NCI-H524 treated with DMSO at 0.1 percent for 48 hours (cell line): ENCODE results near the gene PRTN3.
A peak's percentile ranks its signal among the peaks of the same experiment; 100 is the strongest.
"Not testable (repeated sequence)": the region's sequence is repeated elsewhere in the genome, so short reads cannot be mapped to it uniquely, and the experiment has no call there.

ENCODE experiments used
- DNase-seq: peaks from one replicate; lab custom pipeline; 2025; lab: John Stamatoyannopoulos, UW

PRTN3 gene

DNA sequence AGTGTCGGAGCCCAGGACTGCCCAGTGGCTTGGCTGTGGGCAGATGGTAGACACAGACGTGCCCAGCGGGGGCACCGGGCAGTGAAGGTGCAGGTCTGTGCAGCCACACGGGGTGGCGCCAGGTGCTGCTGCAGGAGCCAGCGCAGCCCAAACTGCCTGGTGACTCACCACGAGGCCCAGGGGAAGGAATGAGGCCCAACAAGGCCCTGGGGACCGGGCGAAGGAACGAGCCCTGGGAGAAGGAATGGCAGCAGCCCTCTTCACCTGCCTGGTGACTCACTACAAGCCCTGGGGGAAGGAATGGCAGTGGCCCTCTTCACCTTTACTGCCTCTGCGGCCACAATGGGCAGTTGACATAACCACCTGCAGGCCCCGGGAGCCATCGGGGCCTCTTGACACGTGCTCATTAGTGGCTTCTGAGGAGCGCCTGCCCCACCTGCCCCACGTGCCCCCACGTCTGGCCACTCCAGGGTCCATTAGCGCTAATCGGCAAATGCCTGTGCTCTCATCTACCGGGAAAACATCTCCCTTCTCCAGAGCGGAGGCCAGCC, 42.9 kb downstream of the PRTN3 start:
- no peak for DNase-seq

DNA sequence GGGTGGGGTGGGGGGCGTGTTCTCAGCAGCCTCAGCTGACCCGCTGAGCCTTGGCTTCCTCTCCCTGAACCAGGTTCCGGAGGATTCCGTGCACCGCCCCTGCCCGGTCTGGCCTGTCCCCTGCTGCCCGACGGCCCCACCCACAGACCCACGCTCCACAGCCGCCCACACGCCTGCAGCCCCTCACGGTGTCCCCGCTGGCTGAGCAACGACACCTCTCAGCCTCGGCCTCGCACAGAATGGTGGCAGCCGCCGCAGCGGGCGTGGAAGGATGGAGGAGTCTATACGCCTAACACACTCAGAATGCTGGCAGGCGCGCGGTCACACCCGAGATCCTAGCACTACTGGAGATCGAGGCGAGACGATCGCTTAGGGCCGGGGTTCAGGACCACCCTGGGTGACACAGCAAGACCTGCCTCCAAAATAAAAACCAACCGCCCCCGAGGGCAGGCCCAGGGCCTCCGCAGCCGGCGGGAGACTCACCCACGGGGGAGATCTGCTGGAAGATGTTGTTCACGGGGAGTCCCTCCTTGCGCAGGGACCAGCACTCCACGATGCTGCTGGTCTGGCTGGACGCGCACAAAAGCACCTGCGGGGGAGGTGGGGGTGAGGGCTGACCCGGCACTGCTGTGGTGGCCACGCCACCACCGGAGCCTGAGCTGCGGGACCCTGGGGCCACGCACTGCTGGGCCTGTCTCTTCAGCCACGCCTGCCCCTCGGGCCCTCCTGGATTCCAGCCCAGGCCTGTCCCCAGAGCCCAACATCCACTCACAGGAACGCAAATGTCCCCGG, 43.8 kb downstream of the PRTN3 start:
- DNase-seq, result no peak

DNA sequence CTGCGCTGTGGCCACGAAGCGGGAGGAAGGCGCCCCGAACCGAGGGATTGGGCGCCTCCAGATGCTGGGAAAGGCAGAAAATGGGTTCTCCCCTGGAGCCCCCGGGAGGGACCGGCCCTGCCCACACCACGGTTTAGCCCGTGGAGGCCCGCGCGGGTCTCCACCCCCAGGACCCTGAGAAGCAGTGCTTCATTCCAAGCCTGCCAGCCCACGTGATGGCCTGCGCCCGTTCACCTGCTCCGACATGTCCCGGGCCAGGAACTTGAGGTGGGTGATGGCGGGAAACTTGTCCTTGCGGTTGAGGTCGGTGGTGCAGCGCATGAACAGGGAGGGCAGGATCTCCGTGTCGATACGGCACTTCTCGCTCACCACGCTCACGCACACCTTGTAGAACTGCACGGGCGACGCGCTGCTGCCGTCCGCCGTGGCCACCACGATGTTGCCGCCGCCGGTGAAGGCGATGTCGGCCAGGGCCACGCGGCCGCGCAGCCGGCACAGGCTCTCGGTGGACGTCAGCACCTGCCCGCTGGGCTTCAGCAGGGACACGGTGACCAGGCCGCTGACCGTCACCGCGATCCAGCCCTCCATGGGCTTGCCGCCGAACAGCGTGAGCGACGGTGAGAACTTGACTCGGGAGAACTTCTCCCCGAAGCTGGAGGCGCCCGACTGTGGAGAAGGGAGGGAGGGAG, 44.9 kb downstream of the PRTN3 start:
- DNase-seq, result no peak

DNA sequence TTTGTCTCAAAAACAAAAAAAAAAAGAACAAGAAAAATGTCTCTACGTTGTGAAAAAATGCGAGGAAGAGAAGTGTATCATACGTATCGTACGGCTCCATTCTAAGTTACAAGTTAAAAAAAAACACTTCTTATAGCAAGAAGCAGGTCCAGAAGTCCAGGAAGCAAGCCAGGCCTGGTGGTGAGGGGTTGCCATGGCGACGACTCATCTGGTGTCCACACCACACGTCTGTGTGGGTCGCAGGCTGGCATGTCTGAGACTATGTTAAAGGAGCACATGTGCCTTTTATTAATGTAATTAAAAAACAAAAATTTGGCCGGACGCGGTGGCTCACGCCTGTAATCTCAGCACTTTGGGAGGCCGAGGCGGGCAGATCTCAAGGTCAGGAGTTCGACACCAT, 46.3 kb downstream of the PRTN3 start:
- no peak for DNase-seq

DNA sequence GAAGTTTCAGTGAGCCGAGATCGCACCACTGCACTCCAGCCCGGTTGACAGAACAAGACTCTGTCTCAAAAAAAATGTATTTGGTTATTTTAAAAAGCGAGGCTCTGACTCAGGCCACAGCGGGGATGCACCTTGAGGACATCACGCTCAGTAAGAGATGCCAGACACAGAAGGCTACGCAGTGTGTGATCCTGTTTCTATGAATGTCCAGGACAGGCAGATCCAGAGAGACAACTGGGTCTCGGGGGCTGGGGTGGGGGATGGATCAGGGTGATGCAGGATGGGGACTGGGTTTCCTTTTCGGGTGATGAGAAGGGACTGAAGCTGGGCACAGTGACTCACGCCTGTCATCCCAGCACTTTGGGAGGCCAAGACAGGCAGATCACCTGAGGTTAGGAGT, 46.8 kb downstream of the PRTN3 start:
- DNase-seq, result no peak

DNA sequence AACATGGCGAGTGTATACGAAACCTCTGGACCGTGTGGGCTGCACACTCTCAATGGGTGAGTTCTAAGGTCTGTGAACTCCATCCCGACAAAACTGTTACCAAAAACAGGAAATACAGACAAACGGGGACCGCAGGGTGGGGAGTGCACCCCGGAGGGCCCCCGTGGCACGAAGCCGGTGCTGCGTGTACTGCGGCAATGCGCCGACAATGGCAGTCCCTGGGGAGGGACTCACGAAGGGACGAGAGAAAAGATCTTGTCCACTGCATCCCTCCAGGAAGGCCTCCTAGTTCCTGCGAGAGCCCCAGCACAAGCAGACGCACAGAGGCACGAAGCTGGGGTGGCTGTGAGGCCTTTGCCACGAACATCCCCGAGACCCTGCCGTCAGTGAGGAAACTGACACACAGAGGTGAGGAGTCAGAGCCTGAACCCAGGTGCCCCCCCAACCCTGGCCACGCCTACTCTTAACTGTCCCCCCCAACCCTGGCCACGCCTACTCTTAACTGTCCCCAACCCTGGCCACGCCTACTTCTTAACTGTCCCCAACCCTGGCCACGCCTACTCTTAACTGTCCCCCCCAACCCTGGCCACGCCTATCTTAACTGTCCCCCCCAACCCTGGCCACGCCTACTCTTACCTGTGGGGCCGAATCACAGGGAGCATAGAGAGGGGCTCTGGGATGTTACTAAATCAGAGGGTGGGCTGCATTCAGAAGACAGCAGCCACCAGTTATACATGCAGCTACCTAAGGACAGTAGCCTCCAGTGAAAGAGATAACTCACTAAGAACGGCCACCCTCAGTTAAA, 48.0 kb downstream of the PRTN3 start:
- no peak for DNase-seq

DNA sequence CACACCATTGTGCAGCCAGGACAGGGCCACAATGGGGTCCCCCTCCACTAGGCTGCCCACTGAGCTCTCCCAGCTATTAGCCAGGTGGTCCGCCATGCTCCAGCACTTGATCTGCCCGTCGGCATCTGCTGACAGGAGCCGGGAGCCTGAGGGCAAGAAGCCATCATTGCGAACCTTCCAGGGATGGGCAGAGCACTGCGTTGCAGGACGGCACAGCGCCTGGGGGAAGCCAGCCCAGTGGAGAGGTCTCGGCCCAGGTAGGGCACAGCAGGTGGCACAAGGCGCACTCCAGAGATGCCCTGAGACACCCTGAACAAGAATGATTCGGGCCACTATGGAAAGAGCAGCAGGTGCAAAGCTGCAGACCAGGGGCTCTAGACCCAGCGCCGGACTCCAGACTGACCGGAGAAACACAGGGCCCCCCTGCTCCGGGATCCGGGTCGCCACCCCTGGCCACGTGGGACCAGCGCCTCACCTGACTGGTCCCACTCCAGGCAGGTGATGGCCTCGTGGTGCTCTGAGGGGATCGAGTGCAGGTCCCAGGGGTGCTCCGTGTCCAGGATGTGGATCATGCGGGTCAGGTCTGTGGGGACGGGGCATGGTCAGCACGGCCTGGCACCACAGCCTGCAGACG, 49.0 kb downstream of the PRTN3 start:
- no peak for DNase-seq

DNA sequence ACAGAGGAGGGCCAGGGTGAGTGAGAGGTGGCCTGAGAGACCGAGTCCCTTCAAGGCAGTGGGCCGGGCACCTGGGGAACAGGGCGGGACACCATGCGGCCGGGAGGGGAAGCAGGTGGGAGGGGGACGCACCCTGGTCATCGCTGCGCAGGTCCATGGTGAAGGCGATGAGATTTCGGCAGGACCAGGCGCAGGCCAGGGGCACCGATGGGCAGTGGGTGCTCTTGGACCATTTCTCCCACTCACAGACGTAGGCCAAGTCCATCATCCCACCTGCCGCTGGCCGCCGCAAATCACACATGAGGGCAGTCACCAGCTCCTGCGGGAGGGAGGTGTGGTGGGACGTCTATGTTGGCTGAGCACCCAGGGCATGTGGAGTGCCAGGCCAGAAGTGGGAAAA, 50.0 kb downstream of the PRTN3 start:
- DNase-seq, result no peak

DNA sequence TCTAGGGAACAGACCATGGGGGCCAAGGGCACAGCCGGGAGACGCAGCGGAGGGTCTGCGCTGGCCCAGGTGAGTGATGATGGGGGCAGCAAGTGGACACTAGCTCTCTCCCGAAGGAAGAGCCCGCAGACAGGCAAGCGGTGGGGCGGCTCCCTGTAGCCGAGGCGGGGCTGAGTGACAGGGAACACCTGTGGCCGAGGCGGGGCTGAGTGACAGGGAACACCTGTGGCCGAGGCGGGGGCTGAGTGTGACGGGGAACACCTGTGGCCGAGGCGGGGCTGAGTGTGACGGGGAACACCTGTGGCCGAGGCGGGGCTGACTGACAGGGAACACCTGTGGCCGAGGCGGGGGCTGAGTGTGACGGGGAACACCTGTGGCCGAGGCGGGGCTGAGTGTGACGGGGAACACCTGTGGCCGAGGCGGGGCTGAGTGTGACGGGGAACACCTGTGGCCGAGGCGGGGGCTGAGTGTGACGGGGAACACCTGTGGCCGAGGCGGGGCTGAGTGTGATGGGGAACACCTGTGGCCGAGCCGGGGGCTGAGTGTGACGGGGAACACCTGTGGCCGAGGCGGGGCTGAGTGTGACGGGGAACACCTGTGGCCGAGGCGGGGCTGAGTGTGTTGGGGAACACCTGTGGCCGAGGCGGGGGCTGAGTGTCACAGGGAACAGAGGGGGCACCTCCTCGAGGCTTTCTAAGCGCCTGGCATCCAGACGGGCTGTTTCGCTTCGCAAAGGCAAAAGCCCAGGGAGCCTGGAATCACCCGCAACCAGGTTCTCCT, 50.8 kb downstream of the PRTN3 start:
- not testable (repeated sequence) for DNase-seq

DNA sequence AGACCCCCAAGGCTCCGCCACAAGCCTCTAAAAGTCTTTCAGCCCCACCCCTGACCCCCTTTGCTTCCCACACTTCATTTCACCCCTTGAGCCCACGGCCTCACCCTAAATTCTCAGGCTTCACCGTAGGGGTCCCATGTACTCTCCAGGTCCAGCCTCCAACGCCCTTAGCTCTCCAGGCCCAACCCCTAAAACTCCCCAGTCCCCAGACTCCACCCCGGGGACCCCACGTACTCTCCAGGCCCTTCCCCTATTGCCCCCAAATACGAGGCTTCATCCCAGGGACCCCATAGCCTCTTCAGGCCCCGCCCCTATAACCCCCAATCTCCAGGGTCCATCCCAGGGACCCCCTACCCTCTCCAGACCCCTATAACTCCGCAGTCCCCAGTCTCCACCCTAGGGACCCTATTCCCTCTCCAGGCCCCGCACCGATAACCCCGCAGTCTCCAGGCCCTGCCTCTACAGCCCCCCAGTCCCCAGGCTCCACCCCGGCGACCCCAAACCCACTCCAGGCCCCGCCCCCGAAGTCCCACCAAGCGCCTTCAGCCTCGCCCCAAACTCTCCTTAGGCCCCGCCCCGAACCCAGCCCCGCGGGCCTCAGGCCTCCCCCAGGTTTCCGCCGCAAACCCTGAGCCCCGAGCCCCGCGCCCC, 51.6 kb downstream of the PRTN3 start:
- DNase-seq, result no peak

DNA sequence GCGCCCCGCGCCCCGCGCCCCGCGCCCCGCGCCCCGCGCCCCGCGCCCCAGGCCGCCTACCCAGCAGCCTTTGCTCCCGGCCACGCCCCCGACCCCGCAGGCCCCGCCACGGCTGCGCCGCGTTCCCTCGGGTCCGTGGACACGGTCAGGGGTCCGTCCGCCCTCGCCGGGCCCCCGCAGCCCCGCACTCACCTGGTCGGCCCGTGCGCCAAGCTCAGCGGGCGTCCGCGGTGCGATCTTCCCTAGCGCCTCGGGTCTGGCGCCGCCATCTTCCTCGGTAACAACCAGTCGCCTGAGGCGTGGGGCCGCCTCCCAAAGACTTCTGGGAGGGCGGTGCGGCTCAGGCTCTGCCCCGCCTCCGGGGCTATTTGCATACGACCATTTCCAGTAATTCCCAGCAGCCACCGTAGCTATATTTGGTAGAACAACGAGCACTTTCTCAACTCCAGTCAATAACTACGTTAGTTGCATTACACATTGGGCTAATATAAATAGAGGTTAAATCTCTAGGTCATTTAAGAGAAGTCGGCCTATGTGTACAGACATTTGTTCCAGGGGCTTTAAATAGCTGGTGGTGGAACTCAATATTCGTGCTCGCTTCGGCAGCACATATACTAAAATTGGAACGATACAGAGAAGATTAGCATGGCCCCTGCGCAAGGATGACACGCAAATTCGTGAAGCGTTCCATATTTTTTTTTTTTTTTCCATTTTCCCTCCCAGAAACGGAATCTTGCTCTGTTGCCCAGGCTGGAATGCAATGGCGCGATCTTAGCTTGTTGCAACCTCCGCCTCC, 52.3 kb downstream of the PRTN3 start, which contains the start of the genes MED16 and RNU6-9:
Gene MED16 (minus strand): TSS at position 294 of the 796 bp plus-strand sequence. CDS start 2,056 bp downstream, outside the sequence.
Gene RNU6-9 (plus strand): TSS at position 591 of the 796 bp plus-strand sequence.
- DNase-seq, result peak; percentile 69

DNA sequence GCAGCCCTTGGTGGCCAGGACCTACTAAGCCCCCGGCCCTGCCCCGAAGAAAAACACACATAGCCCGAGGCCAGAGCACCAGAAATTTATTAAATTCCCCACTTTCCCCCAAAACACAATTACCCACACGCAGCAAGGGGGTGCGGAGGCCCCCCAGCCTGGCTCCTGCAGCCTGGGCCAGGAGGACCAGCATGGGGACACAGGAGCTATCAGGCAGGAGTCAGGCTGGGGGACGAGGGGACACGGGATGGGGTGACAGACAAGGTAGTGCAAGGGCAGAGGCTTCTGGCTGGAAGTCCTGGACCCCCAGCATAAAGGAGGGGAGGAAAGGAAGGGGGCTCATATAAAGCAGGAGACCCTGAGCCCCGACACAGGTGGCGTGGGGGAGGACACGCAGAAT, 55.6 kb downstream of the PRTN3 start:
- no peak for DNase-seq

DNA sequence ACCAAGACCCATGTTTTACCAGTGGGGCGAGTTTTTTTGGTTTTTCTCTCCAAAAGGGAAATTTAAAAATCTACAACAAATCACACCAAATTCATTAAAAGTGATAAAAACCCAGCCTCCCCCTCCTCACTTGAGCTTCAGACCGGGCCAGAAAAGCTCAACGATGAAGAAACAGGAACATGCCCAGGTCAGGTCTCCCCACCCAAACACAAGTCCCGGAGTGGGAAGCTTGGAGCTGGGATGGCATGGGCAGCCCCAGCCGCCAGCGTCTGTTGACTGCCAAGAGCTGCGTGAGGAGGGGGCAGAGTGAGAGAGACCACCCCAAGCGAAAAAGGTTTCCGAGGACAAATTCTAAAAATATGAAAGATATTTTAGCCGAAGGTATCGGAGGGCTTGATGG, 56.2 kb downstream of the PRTN3 start:
- no peak for DNase-seq

DNA sequence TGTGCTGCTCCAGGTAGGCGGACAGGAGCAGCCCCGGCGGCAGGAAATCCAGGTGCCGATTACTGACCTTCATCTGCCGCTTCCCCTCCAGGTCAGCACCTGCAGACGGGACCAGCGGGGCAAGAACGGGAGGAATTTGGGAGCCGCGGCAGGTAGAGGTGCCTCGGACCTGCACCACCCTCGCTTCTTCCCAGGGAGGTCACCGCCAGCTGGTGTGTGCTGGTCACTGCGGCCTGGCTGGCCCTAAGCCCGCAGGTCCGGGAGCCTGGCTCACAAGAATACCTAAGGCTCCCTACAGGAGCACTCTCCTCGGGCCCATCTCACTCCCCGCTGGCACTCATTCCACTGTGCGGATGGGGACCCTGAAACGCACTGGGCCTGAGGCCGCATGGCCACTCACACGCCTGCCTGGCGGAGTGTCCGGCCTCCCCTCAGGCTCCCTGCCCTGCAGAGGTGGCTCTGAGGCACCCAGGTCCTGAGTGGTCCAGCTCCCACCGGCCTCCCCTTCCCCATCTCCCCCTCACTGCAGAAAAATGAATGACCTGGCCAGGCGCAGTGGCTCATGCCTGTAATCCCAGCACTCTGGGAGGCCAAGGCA, 56.7 kb downstream of the PRTN3 start:
- DNase-seq, result no peak
